ENCODE measurements around the gene SLC26A5.

DNA sequence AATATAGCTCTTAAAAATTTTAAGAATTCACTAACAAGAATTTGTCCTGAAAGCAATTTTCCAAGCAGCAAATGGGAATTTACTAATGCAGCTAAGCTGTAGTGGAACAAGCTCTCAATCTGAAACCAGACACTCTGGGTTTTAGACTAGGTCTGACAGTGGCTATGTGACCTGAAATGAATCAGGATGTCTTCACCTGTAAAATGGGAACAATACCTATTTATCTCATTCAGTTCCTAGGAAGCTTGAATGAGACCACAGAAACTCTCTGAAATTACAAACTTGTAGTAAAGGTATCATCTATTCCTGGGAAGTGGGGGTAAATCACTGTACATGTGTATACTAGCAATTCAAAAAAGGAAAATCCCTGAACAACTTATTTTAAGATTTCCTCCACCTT, 102.7 kb downstream of the SLC26A5 start:
- TF ChIP-seq, protein P1, sequence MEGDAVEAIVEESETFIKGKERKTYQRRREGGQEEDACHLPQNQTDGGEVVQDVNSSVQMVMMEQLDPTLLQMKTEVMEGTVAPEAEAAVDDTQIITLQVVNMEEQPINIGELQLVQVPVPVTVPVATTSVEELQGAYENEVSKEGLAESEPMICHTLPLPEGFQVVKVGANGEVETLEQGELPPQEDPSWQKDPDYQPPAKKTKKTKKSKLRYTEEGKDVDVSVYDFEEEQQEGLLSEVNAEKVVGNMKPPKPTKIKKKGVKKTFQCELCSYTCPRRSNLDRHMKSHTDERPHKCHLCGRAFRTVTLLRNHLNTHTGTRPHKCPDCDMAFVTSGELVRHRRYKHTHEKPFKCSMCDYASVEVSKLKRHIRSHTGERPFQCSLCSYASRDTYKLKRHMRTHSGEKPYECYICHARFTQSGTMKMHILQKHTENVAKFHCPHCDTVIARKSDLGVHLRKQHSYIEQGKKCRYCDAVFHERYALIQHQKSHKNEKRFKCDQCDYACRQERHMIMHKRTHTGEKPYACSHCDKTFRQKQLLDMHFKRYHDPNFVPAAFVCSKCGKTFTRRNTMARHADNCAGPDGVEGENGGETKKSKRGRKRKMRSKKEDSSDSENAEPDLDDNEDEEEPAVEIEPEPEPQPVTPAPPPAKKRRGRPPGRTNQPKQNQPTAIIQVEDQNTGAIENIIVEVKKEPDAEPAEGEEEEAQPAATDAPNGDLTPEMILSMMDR (IDR thresholded peaks at IDR 0.05; ENCODE audit: borderline replicate concordance, extremely low read depth, low read length, poor library complexity, severe bottlenecking): no peak
- TF ChIP-seq EZH2 (IDR thresholded peaks at IDR 0.05; ENCODE audit: borderline replicate concordance, low read depth, low read length, severe bottlenecking): no peak

All from DND-41 (cell line).